Stimulated activated naive B cell treated with anti-CD40 and anti-IgM and Interleukin-4, amounts not matched to agents 10 μg/mL and 1 μg/mL and 100 μg/mL, for 72 hours (primary cell): Measurements from ENCODE around the gene PSMC5.
"Not testable (repeated sequence)": the region's sequence is repeated elsewhere in the genome, so short reads cannot be mapped to it uniquely, and the experiment has no call there.

Experiments
- ATAC-seq, 2 donors: fragments of 150-1000 bp; cut with Tn5 transposase; replicated peaks; 2 replicates each; pipeline ENCODE4 v1.10.0; 2021; ENCODE audit warnings: moderate library complexity in 1 of 2
- DNase-seq: peaks from one replicate; pipeline ENCODE4 v3.0.0; 2021
- H3K27ac Mint-ChIP-seq: one replicate; pipeline ENCODE4 v1.8.0; 2022; ENCODE audit warnings: mild to moderate bottlenecking, mixed read lengths
- H3K27me3 Mint-ChIP-seq, 2 donors: one replicate each; pipeline ENCODE4 v1.8.0; 2022; ENCODE audit warnings: mixed read lengths in 2 of 2
- H3K36me3 Mint-ChIP-seq, 2 donors: one replicate each; pipeline ENCODE4 v1.8.0; 2022; ENCODE audit warnings: mixed read lengths in 2 of 2, mild to moderate bottlenecking in 1 of 2
- H3K4me1 Mint-ChIP-seq, 2 donors: one replicate each; pipeline ENCODE4 v1.8.0; 2022; ENCODE audit warnings: mixed read lengths in 2 of 2, mild to moderate bottlenecking in 1 of 2
- H3K4me3 Mint-ChIP-seq, 2 donors: one replicate each; pipeline ENCODE4 v1.8.0; 2022; ENCODE audit warnings: mild to moderate bottlenecking in 2 of 2, mixed read lengths in 2 of 2, moderate library complexity in 1 of 2
- H3K9me3 Mint-ChIP-seq, 2 donors: one replicate each; pipeline ENCODE4 v1.8.0; 2022; ENCODE audit warnings: mixed read lengths in 2 of 2, mild to moderate bottlenecking in 1 of 2

The PSMC5 gene

DNA sequence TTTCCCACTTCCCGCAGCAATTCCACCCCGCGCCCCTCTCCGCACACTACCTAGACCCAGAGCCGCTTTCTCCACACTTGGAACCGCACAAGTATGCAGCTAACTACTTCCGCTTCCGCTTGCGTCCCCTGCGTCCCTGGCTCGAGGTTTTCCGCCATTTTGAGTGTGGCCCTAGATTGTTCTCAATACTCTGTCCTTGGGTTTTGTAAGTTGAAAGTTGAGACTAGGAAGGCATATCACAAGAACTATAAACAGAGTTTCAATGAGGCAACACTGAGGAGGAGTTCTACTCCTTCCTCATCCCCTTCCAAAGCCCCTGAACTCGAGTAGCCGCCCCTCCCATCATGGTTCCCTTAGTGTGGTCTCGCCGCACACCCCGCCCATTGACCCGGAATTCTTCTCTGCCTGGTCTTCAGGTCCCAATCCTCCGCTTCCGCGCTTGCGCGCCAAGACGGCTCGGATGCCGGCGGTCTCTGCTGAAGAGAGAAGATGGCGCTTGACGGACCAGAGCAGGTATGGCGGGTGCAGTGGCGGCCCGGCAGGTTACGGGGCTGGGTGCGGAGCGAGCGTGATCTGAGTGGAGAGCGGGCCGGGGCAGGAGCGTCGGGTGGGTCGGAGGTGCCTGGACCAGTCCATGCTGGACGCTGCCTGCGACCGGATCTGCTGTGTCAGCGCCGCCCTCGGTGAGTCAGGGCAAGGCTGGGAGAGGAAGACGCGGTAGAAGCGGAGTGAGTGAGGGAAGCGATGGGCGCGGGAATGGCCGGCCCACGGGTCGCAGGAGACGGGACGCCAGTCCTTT, at the start of gene PSMC5, which contains the start of gene FTSJ3:
Gene PSMC5, plus strand, starts transcription at position 430 of the 799 bp plus-strand sequence. Its CDS starts 60 bp downstream, at position 490.
Gene FTSJ3, minus strand, starts transcription at position 662 of the 799 bp plus-strand sequence. CDS start 761 bp downstream, outside the sequence.
- ATAC-seq (peak; percentile 94 to 95), DNase-seq (peak; percentile 93)
- H3K36me3 Mint-ChIP-seq: peaks cover 50 to 80% of the 10 kb centered on the region in 2 donors
- H3K9me3 Mint-ChIP-seq: no peaks in the 10 kb centered on the region
- H3K4me1 Mint-ChIP-seq: peaks cover 49 to 78% of the 10 kb centered on the region in 2 donors
- peak within 1 kb of the TSS; percentile 100 for H3K27ac Mint-ChIP-seq
- H3K27me3 Mint-ChIP-seq: no peaks in the 10 kb centered on the region
- peak within 1 kb of the TSS; percentile 98 to 99 for H3K4me3 Mint-ChIP-seq

DNA sequence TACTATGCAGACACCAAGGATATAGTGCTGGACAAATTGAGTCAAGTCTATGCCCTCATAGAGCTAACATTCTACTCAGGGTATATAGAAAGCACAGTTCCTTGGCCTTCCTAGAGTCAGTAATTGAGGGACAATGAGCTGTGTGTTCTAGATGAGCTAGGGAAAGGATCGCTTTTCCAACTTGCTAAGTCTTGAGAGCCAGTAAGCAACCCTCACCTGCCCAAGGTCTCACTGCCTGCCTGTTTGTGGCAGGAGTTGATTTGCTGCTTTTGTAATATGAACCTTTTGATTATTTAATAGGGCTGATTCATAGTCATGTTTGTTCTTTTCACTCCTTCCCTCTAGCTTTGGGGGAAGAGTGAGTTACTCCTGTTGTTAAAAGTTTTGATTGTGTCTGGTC, 46.7 kb upstream of the PSMC5 start:
- Mint-ChIP-seq H3K27me3 (no peaks in the 10 kb centered on the region), H3K4me1 (peaks cover 35 to 68% of the 10 kb centered on the region in 2 donors), H3K27ac (no peak overlapping the region), H3K36me3 (peaks cover 30 to 32% of the 10 kb centered on the region in 2 donors), H3K4me3 (no peak overlapping the region), H3K9me3 (no peaks in the 10 kb centered on the region)
- DNase-seq (no peak), ATAC-seq (no peak)

DNA sequence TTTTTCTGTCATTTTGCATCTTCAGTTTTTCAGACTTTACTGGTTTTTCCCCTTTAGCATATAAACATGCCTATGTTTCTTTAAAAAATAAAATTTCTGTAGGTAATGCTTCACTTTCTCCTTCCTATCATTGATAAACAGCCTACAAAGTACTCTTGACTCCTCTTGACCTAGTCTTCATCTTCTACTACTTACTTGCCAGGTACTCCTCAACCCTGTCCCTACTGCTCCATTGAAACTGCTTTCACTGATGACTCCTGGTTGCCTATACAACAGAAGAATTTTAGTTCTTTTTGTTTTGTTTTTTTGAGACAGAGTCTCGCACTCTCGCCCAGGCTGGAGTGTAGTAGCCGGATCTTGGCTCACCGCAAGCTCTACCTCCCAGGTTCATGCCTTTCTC, 46.3 kb upstream of the PSMC5 start:
- ATAC-seq: no peak
- no peaks in the 10 kb centered on the region for H3K27me3 Mint-ChIP-seq
- peaks cover 34 to 64% of the 10 kb centered on the region in 2 donors for H3K4me1 Mint-ChIP-seq
- H3K4me3 Mint-ChIP-seq: no peak overlapping the region
- no peaks in the 10 kb centered on the region for H3K9me3 Mint-ChIP-seq
- H3K36me3 Mint-ChIP-seq: peaks cover 29 to 32% of the 10 kb centered on the region in 2 donors
- DNase-seq: no peak
- no peak overlapping the region for H3K27ac Mint-ChIP-seq

DNA sequence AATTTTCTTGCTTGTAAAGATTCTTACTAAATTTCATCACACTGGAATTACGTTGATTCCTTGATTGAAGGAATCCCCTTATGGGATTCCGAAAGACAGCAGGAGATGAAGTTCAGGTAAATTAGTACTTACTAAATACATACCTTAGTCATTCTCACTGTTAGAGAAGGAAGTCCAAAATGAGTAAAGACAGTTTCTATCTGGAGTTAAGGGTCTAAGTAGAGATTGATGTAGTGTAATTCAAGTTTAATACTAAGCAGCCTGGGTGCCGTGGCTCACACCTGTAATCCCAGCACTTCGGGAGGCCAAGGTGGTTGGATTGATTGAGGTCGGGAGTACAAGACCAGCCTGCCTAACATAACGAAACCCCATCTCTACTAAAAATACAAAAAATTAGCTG, 43.7 kb upstream of the PSMC5 start:
- peaks cover 22 to 28% of the 10 kb centered on the region in 2 donors for H3K36me3 Mint-ChIP-seq
- no peak for ATAC-seq
- H3K9me3 Mint-ChIP-seq: no peaks in the 10 kb centered on the region
- no peak for DNase-seq
- no peak overlapping the region for H3K27ac Mint-ChIP-seq
- H3K4me3 Mint-ChIP-seq: no peak overlapping the region
- peaks cover 22 to 45% of the 10 kb centered on the region in 2 donors for H3K4me1 Mint-ChIP-seq
- H3K27me3 Mint-ChIP-seq: no peaks in the 10 kb centered on the region

DNA sequence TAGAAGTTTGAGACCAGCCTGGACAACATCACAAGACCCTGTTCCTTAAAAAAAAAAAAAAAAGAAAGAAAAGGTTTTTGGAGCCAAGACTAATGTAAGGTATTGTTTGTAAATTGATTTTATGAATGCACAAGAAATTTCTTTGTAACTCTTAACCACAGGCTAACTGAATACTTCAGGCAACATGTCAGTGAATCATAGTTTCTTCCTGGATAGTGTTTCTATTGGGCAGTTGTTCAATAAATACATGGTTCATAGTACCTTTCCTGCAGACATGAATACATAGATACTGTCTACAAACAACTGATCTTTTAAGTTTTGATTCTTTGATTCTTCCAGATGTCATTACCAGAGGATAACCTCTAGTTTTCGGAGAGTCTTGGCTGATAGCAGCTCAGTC, 41.7 kb upstream of the PSMC5 start:
- H3K27me3 Mint-ChIP-seq: no peaks in the 10 kb centered on the region
- peaks cover 18 to 31% of the 10 kb centered on the region in 2 donors for H3K4me1 Mint-ChIP-seq
- no peak overlapping the region for H3K27ac Mint-ChIP-seq
- peaks cover 21 to 22% of the 10 kb centered on the region in 2 donors for H3K36me3 Mint-ChIP-seq
- ATAC-seq (no peak), DNase-seq (no peak)
- no peaks in the 10 kb centered on the region for H3K9me3 Mint-ChIP-seq
- H3K4me3 Mint-ChIP-seq: no peak overlapping the region

DNA sequence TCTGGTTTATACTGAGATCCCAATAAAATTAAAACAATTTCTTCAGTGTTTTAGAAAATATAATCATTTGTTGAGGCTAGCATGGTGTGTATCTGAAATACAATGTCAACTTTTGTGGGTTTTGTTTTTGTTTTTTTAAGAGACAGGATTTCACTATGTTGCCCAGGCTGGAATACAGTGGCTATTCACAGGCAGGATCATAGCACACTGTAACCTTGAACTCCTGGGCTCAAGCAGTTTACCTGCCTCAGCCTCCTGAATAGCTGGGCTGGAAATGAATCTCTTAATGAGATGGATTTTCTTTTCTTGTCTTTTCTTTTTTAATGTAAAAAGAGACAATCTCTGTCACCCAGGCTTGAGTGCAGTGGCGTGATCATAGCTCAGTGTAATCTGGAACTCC, 41.1 kb upstream of the PSMC5 start:
- H3K27ac Mint-ChIP-seq: no peak overlapping the region

DNA sequence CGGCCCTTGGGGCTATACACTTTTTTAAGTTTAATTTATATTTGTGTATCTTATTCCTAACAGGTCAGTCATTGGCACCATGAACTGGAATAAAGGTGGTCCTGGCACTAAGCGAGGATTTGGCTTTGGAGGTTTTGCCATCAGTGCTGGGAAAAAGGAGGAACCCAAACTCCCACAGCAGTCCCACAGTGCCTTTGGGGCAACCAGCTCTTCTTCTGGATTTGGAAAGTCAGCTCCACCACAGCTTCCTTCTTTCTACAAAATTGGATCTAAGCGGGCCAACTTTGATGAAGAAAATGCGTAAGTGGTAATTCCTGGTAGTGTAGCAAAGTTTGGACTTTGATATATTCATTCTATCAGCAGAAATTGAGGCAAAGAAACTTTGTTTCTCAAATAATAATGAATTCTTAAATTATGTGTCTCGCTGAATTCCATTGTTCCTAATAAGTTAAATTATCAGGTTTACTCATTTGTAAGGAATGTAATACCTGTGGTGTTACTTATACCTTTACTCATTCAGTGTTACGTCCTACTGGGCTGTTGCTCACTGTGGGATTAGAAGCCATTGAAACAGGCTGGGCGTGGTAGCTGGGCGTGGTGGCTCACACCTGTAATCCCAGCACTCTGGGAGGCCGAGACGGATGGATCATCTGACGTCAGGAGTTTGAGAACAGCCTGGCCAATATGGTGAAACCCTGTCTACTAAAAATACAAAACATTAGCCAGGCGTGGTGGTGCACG, 40.1 kb upstream of the PSMC5 start:
- ATAC-seq: no peak
- H3K27ac Mint-ChIP-seq: no peak overlapping the region
- H3K9me3 Mint-ChIP-seq: no peaks in the 10 kb centered on the region
- peaks cover 16 to 22% of the 10 kb centered on the region in 2 donors for H3K36me3 Mint-ChIP-seq
- no peak overlapping the region for H3K4me3 Mint-ChIP-seq
- no peaks in the 10 kb centered on the region for H3K27me3 Mint-ChIP-seq
- DNase-seq: no peak
- H3K4me1 Mint-ChIP-seq: peaks cover 11 to 17% of the 10 kb centered on the region in 2 donors

More for the DNA sequence above, 41.1 kb upstream of the PSMC5 start:
- Mint-ChIP-seq H3K4me3 (no peak overlapping the region), H3K4me1 (peaks cover 14 to 25% of the 10 kb centered on the region in 2 donors), H3K36me3 (peaks cover 21 to 22% of the 10 kb centered on the region in 2 donors), H3K27me3 (no peaks in the 10 kb centered on the region), H3K9me3 (no peaks in the 10 kb centered on the region)
- DNase-seq (no peak), ATAC-seq (no peak)

DNA sequence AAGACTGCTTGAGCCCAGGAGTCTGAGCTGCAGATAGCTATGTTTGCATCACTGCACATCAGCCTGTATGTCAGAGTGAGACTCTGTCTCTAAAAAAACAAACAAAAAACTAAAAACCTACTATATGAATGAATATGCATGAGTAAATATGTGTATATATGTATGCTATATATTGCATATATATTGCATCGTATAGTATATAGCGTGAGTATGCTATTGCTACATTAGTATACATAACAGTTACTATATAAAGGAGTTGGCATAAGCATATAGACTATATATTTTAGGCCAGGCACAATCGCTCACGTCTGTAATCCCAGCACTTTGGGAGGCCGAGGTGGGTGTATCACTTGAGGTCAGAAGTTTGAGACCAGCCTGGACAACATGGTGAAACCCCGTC, 37.2 kb upstream of the PSMC5 start:
- Mint-ChIP-seq H3K27me3 (no peaks in the 10 kb centered on the region), H3K4me1 (no peaks in the 10 kb centered on the region), H3K9me3 (no peaks in the 10 kb centered on the region), H3K27ac (no peak overlapping the region), H3K4me3 (no peak overlapping the region), H3K36me3 (peaks cover 18 to 23% of the 10 kb centered on the region in 2 donors)
- DNase-seq (no peak), ATAC-seq (no peak)

DNA sequence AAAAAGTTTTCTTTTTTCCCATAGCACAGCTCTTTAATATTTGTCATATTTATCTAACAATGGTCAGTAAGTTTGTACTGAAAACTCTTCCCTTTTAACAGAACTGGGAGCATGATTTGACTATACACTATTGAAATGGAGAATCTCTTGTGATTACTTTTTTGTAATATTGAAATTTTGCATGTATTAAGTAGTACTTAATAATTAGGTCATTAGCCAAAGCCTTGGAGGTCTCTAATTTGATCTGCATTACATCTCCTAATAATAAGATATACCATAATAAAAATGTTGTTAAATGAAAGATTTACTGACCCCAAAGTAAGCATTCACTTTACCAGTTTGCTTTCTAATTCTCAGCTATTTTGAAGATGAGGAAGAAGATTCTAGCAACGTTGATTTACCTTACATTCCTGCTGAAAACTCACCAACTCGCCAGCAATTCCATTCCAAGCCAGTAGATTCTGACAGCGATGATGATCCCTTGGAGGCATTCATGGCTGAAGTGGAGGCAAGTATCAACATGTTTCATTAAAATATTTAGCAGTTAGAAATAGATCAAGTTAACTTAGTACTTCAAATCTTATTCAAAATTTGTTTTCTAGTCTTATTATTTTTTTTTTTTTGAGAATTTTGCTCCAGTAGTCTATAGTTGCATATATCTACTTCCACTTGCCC, 35.0 kb upstream of the PSMC5 start:
- H3K36me3 Mint-ChIP-seq: peaks cover 18 to 27% of the 10 kb centered on the region in 2 donors

DNA sequence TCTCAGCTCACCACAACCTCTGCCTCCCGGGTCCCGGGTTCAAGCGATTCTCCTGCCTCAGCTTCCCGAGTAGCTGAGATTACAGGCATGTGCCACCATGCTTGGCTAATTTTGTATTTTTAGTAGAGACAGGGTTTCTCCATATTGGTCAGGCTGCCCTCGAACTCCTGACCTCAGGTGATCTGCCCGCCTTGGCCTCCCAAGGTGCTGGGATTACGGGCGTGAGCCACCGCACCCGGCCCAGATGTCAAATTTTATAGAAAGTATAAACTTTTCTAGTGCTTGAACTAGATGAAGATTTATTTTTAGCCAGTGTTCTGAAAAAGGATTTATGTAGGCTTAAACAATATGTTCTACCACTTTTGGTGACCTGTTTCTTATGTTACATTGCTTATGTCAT, 30.9 kb upstream of the PSMC5 start:
- peaks cover 23 to 47% of the 10 kb centered on the region in 2 donors for H3K36me3 Mint-ChIP-seq
- not testable (repeated sequence) for H3K27me3 Mint-ChIP-seq, ATAC-seq, H3K4me3 Mint-ChIP-seq, H3K4me1 Mint-ChIP-seq, H3K9me3 Mint-ChIP-seq, DNase-seq, H3K27ac Mint-ChIP-seq

More for the DNA sequence above, 35.0 kb upstream of the PSMC5 start:
- Mint-ChIP-seq H3K27me3 (no peaks in the 10 kb centered on the region), H3K4me1 (no peaks in the 10 kb centered on the region), H3K4me3 (no peak overlapping the region), H3K27ac (no peak overlapping the region), H3K9me3 (no peaks in the 10 kb centered on the region)
- no peak for DNase-seq
- no peak for ATAC-seq

DNA sequence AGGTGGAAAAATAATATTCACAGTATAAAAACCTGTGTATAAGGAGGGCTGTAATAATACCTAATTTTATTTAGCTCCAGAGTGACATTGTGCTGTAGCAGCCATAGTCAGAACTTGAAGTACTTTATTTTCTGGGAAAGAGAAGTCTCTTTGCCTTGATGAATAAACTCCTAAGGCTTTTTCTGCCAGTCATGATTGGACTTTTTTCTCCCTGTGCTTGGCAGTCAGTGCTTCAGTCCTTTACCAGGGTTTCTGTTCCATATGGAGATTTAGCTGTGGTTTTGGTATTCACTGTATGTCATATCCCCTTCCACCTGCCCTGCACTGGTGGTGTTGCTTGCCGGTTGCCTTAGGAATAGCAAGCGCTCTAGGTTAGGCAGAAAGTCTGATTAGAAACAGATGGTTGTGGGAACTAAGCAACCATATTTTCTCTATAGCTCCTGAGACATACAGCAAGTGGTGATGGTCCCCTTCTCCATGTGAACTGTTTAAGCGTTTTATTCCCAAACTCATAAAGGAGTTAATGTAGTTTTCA, 28.6 kb upstream of the PSMC5 start:
- no peaks in the 10 kb centered on the region for H3K4me1 Mint-ChIP-seq
- no peak overlapping the region for H3K27ac Mint-ChIP-seq
- ATAC-seq (no peak), DNase-seq (no peak)
- peaks cover 24 to 47% of the 10 kb centered on the region in 2 donors for H3K36me3 Mint-ChIP-seq
- H3K9me3 Mint-ChIP-seq: no peaks in the 10 kb centered on the region
- H3K4me3 Mint-ChIP-seq: no peak overlapping the region
- no peaks in the 10 kb centered on the region for H3K27me3 Mint-ChIP-seq

DNA sequence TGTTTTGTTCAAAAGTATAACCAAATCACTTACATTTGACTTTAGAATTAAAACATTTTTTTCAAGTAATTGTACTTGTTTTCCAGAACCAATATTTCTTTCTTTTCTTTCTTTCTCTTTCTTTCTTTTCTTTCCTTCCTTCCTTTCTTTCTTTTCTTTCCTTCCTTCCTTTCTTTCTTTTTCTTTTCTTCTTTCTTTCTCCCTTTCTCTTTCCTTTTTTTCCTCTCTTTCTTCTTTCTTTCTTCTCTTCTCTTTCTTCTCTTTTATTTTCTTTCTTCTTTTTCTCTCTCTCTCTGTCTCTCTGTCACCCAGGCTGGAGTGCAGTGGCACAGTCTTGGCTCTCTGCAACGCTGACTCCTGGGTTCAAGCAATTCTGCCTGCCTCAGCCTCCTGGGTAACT, 26.4 kb upstream of the PSMC5 start:
- ATAC-seq: no peak
- Mint-ChIP-seq H3K4me1 (peaks cover 0 to 5% of the 10 kb centered on the region in 2 donors), H3K27ac (peak overlapping the region; percentile 21), H3K9me3 (no peaks in the 10 kb centered on the region), H3K4me3 (no peak overlapping the region), H3K27me3 (no peaks in the 10 kb centered on the region), H3K36me3 (peaks cover 28 to 45% of the 10 kb centered on the region in 2 donors)
- DNase-seq: no peak

DNA sequence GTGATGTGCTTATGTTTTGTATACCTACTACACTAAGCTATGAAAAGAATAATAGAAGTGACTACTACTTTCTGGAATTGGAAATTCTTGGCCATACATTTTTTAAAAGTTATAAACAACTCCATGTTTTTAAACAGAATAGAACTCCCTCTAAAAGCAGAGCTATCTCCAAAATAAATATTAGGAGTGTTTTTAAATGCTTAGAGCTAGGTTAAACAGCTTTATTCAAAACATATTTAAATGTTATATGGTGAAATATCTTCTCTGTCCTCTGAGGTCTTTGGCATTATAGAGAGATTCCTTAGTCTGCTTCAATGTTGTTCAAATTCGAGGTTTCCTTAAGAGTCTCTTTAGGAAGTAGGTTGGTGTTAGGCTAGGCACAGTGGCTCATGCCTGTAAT, 22.9 kb upstream of the PSMC5 start:
- H3K4me3 Mint-ChIP-seq: no peak overlapping the region
- ATAC-seq (no peak), DNase-seq (no peak)
- H3K27me3 Mint-ChIP-seq: no peaks in the 10 kb centered on the region
- H3K36me3 Mint-ChIP-seq: peaks cover 36 to 55% of the 10 kb centered on the region in 2 donors
- peak overlapping the region; percentile 45 for H3K27ac Mint-ChIP-seq
- peaks cover 6 to 17% of the 10 kb centered on the region in 2 donors for H3K4me1 Mint-ChIP-seq
- H3K9me3 Mint-ChIP-seq: no peaks in the 10 kb centered on the region

DNA sequence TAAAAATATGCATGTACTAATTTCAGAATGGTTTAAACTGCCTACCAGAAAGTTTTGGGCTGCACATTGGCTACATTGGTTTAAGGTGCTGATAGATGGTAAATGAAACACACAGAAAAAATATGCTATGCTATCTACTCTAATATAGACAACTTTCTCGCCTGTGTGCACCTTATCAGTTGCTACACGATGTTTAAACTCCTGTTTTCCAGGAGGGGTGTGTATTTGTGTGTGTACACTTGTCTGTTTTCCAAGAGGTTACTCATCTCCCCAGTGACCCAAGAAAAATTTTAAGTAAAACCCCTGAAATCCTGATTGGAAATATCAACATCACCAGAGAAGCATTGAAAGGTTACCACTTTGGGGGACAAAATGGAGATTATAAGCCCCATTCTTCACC, 21.6 kb upstream of the PSMC5 start:
- Mint-ChIP-seq H3K4me1 (peaks cover 10 to 25% of the 10 kb centered on the region in 2 donors), H3K9me3 (no peaks in the 10 kb centered on the region), H3K27ac (no peak overlapping the region), H3K27me3 (no peaks in the 10 kb centered on the region), H3K4me3 (no peak overlapping the region), H3K36me3 (peaks cover 37 to 51% of the 10 kb centered on the region in 2 donors)
- ATAC-seq (no peak), DNase-seq (no peak)
